MV-4-11 (cell line): Measurements from ENCODE around the gene ERMARD.

Experiments used
- DNase-seq: peaks from one replicate; lab custom pipeline; 2025; lab: John Stamatoyannopoulos, UW

ERMARD gene

DNA sequence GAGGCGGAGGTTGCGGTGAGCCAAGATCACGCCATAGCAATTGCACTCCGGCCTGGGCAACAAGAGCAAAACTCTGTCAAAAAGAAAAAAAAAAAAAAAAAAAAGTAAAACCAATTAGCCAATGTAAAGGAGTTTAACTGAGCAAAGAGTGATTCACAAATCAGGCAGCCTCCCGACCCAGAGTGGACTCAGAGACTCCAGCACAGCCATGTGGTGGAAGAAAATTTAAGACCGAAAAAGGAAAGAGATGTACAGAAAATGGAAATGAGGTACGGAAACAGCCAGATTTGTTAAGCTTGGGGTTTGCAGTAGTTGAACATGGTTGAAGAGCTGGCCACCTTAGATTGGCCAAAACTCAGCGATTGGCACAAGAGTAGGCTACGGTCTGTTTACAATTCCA lies 51.4 kb downstream of the ERMARD start:
- peak; percentile 32 for DNase-seq

DNA sequence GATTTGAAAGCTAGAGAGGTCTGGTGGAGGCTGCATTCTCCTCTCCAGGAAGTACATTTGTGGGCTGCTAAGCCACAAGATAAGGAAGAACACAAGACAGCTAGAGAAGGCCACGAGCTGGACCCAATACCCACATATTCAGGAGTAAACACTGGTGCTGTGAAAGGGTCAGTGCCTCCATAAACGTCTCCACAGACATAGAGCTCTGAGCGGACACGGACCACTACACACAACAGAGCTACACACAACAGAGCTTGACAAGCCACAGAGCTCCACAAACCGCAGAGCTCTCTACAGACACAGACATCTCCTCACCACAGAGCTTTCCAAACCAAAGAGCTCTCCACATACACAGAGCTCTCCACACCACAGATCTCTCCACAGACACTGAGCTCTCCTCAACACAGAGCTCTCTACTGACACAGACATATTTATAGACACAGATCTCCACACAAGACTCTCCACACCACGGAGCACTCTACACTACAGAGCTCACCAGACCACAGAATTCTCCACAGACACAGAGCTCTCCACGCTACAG lies 51.9 kb downstream of the ERMARD start:
- DNase-seq: peak; percentile 81

DNA sequence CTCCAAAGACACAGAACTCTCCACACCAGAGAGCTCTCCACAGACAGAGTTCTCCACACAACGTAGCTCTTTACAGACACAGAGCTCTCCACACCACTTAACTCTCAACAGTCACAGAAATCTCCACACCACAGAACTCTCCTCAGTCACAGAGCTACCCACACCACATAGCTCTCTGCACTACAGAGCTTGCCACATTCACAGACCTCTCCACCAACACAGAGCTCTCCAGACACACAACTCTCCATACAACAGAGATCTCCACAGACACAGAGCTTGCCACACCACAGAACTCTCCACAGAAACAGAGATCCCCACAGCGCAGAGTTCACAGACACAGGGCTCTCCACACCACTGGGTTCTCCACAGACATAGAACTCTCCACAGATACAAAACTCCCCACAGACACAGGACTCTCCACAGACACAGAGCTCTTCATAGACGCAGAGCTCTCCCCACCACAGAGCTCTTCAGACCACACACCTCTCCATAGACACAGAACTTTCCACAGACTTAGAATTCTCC lies 52.5 kb downstream of the ERMARD start:
- no peak for DNase-seq

DNA sequence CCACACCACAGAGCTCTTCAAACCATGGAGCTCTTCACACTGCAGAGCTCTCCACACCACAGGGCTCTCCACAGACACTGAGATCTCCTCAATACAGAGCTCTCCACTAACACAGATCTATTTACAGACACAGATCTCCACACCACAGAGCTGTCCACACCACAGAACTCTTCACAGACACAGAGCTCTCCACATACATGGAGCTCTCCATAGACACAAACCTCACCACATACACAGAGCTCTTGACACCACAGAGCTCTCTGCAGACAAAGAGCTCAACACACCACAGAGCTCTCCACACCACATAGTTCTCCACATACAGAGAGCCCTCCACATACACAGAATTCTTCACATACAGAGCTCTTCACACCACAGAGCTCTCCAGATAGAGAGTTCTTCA lies 53.0 kb downstream of the ERMARD start:
- peak; percentile 20 for DNase-seq

DNA sequence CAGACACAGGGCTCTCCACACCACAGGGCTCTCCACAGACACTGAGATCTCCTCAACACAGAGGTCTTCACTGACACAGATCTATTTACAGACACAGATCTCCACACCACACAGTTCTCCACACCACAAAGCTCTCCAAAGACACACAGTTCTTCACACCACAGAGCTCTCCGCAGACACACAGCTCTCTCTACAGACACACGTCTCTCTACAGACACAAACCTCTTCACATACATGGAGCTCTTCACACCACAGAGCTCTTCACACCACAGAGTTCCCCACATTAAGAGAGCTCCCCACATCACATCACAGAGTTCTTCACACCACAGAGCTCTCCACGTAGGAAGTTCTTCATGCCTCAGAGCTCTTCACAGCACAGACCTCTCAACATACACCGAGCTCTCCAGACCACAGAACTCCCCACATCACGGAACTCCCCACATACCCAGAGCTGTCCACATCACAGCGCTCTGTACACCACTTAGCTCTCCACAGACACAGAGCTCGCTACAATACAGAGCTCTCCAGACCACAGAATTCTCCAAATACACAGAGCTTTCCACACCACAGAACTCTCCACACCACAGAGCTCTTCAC lies 53.9 kb downstream of the ERMARD start:
- peak; percentile 54 for DNase-seq

DNA sequence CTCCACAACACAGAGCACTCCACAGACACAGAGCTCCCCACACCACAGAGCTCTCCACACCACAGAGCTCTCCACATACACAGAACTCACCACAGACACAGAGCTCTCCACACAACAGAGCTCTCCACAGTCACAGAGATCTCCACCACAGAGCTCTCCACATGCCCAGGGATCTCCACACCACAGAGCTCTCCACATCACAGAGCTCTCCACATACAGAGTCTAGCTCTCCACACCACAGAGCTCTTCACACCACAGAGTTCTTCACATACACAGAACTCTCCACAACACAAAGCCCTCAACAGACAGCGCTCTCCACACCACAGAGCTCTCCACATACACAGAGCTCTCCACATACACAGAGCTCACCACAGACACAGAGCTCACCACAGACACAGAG lies 55.3 kb downstream of the ERMARD start:
- DNase-seq: peak; percentile 39

DNA sequence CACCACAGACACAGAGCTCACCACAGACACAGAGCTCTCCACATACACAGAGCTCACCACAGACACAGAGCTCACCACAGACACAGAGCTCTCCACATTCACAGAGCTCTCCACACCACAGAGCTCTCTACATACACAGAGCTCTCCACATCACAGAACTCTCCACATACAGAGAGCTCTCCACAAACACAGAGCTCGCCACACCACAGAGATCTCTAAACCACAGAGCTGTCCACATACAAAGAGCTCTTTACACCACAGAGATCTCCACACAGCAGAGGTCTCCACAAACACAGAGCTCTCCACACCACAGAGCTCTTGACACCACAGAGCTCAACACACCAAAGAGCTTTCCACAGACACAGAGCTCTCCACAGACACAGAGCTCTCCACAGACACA lies 55.8 kb downstream of the ERMARD start:
- DNase-seq: peak; percentile 56

DNA sequence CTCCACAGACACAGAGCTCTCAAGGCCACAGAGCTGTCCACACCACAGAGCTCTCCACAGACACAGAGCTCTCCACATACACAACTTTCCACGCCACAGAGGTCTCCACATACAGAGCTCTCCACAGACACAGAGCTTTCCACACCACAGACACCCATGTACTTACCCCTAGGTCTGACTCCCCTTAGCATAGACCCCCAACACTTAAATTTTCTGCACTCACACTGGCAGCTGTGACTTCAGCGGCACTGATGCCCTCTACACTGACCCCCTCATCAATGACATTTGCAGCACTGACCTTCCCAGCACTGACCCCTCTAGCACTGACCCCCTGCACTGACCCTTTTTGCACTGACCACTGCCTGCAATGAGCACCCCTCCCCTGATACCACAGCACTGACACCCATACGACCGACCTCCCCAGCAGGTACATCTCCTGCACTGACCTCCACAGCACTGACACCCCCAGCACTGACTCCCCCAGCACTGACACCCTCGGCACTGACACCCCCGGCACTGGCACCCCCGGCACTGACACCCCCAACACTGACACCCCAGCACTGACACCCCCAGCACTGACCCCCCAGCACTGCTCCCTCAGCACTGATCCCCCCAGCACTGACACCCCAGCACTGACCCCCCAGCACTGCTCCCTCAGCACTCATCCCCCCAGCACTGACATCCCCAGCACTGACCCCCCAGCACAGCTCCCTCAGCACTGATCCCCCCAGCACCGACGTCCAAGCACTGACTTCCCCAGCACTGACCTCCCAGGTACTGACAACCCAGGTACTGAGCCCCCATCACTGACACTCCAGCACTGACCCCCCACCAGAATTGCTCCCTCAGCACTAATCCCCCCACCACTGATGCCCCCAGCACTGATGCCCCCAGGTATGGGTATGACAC lies 56.5 kb downstream of the ERMARD start:
- no peak for DNase-seq

DNA sequence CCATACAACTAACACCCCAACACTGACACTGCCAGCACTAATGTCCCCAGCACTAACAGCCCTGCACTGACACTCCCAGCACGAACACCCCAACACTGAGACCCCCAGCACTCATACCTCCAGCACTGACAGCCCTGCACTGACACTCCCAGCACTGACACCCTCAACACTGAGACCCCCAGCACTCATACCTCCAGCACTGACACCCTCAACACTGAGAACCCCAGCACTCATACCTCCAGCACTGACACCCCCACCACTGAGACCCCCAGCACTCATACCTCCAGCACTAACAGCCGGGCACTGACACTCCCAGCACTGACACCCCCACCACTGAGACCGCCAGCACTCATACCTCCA lies 57.2 kb downstream of the ERMARD start:
- DNase-seq: no peak

DNA sequence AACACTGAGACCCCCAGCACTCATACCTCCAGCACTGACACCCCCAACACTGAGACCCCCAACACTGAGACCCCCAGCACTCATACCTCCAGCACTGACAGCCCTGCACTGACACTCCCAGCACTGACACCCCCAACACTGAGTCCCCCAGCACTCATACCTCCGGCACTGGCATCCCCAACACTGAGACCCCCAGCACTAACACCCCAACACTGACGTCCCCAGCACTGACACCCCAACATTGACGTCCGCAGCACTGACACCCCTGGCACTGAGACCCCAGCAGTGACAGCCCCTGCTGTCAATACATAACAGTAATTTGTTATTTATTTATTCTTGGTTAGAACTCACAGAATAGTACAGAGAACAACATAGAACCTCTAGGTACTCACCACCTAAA lies 58.0 kb downstream of the ERMARD start:
- DNase-seq: no peak

DNA sequence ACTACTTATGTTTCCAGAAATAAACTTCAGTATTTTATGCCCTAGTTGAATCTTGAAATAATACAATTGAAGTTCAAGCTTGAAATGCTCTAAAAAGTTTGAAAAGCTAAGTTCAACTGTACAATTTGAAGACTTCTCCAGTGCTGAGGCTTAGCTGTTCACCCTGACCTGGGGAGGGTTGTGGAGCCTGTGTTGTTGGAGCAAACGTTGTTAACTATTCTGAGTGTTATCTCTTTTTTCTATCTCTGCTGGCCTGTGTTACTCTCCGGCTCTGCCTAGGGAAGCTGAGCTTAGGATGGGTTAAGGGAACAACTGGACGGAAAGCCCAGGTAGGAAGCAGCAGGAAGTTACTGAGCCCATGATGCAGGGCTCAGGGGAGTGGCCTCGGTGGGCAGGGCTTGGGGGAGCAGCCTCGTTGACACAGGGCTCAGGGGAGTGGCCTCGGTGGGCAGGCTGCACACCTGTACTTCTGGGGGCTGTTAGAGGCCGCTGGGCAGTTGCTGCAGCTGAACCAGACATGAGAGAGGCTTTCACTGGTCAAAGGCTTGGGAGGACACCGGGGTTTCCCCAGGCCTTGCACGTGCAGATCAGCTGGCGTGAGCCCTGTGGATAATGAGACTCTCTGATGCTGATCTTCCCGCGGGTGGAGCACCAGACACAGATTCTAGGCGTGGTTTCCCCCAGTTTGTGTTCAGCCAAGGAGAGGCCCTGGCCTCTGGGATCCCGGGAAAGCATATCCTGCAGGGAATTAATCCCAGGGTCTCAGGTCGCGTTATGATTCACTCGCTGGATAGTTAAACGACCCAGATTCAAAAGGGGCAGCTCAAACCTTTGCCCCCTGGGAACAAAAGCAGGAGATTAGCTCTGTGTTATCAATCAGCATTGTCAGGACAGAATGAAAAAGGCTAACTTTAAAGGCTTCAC lies 58.9 kb downstream of the ERMARD start:
- no peak for DNase-seq

DNA sequence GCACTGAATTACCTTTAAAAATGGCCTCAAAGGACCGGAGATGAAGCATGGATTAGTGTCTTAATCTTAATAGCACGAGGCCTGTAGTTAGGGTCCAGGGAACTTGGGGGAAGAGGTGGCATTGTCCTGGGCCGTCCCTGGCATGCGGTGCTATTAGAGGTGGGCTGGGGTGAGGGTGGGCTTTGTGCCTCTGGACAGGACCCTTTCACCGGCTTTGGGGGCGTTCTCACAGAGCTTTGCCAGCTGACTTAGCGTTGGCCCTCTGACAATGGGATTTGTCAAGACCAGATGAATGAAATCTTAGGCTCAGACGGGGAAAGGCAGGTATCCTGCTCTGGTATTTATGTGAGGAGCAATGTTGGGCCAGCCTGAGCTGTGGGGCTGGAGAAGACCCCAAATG lies 59.6 kb downstream of the ERMARD start:
- no peak for DNase-seq

DNA sequence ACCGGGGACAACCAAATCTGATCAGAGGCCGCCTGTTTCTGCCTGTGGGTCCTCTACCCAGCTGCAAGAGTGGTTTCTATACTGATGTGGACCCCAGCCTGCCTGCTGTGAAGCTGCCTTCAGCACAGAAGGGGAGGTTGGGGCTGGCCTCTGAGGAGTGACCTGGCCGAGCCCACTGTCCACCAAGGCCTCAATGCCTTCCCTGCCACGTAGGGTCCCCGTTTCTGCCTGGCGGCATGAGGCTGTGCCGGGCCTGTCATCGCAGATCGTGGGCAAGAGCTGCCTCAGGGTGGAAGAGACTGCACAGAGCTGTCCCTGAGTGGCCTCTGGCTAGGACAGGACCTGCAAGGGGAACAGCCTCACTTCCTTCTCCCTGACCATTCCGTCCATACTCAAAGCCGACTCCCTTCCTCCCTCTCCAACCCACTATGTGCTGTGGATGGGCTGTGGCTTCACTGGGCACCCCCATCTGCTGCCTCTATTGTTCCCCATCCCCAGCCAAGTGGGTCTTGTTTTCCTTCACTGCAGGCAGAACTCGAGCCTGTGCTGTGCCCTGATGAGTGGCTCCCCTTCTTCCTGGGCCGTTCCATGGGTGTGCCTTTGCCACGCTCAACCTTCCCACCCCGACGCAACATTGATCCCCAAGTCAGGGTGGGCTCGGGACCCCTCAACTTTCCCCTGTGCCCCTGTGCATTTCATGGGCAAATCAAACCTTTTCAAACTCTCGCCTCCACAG lies 60.3 kb downstream of the ERMARD start:
- no peak for DNase-seq

DNA sequence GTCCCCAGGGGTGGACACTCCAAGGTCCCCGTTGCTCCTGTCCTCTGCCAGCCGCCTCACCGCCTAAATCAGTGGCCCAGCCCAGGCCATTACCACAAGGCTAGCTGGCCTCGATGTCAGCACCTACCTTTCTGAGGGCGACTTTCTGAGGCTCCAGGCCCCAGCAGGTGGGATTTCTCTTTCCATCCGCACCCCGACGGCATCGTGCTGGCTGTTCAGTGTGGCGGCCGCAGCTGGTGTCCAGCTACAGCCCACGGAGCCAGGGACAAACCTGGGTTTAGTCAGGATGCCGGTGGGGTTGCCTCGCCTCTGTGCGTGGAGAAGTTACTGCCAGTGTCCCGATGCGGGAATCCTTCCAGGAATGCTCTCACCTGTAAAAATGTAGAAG lies 60.8 kb downstream of the ERMARD start:
- DNase-seq: no peak

DNA sequence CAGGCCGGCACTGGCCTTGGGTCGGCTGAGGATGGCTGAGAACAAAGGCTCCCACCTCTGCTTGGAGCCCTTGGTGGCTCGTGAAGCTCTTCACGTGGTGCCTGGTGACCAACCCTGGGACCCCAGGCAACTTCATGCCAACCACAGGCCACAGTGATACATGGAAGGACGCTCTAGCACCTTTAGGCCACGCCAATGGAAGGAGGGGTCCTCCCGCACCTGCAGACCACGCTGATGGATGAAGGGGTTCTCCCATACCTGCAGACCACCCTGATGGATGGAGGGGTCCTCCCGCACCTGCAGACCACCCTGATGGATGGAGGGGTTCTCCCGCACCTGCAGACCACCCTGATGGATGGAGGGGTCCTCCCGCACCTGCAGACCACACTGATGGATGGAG lies 62.5 kb downstream of the ERMARD start:
- DNase-seq: no peak

DNA sequence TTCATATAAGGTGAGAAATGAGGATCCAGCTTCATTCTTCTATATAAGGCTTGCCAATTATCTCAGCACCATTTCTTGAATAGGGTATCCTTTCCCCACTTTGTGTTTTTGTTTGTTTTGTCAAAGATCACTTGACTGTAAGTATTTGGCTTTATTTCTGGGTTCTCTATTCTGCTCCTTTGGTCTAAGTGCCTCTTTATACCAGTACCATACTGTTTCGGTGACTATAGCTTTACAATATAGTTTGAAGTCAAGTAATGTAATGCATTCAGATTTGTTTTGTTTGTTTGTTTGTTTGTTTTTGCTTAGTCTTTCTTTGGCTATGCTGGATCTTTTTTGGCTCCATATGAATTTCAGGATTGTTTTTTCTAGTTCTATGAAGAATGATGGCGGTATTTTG lies 64.6 kb downstream of the ERMARD start:
- DNase-seq: no peak

DNA sequence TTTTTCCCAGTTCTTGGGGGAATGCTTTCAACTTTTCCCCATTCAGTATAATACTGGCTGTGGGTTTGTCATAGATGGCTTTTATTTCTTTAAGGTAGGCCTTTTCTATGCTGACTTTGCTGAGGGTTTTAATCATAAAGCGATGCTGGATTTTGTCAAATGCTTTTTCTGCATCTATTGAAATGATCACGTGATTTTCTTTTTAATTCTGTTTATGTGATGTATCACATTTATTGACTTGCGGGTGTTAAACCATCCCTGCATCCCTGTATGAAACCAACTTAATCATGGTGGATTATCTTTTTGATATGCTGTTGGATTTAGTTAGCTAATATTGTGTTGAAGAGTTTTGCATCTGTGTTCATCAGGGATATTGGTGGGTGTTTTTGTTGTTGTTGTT lies 65.6 kb downstream of the ERMARD start:
- no peak for DNase-seq

DNA sequence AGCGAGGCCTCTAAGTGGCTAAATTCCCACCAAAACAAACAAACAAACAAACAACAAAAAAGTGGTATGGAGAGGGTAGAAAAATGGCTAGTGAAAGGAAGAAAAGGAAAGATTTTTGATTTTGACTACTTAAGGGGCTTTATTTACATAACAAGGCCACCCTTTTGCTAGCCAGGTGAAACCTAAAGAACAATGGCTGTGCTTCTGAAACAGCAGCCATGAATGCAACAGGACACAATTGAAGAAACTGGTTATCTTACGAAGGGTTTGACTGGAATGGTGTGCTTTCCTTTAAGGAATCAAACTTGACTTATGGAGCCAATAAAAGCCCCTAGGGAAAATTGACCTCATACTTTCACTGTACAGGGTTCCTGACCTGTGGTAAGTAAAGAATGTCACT lies 68.9 kb downstream of the ERMARD start:
- no peak for DNase-seq

DNA sequence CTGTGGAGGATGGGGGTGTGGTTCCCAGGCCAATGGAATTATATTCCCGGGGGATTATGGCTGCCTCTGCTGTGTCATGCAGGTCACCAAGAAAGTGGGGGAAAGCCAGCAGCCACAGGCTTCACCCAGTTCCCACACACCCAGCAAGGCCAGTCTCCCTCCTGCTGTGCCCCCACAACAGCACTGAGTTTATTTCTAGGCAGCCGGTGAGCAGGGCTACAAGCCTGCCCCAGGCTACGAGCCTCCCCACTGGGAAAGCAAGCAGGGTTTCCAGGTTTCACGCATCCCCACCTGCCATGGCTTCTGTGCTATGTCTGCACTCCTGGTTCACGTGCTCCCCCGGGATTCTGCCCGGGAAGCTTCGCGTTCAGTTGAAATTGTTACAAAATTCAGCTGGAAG lies 72.6 kb downstream of the ERMARD start:
- no peak for DNase-seq

DNA sequence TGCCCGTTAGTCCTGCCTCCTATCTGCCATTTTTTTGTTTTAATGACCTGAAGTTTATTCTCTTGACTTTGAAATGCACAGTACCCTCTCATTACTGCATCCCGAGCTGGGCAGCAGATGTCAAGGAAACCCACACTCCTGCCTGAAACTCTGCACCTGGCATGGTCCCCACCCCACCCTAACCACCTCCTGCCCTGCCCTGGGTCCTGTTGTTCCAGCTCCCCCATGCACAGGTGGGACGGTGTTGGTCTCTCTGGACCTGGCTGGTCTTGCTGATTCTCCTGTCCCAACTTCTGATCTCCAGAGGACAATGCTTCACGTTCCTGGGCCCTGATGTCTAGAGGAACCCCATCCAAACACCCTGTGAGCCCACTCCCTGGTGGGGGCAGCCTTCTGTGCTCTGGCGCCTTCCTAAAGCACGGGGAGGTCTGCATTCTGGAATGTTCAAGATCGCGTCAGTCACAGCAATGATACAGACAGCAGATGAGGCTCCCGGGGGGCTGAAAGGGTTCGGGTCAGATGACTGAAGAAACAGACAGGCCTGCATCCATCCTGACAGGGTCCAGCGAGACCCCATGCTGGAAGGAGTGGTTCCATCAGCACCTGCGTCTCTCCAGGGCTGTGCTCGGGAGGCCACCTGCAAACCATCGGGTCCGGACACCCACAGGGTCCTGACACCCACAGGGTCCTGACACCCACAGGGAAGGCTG lies 73.6 kb downstream of the ERMARD start:
- no peak for DNase-seq
